K562 (cell line): Measurements from ENCODE around the gene FAM200A. TPM values are rescaled to one million over a fixed set of nuclear protein-coding genes. Genes with fewer than 3 reads are reported as not detected.

Experiments
- CREBBP ChIP-seq: IDR thresholded peaks from one replicate; pipeline ENCODE4 v1.6.1; 2012; ENCODE audit warnings: low read depth, mild to moderate bottlenecking, control low read depth, inconsistent platforms, low read length
- MYC ChIP-seq, 2 experiments: fragments of 250-450 bp in 1 of 2; sonication (Bioruptor Pico) in 1 of 2; IDR thresholded peaks; 2 replicates each; pipeline versions ENCODE4 v1.5.1 to v1.6.1; 2012 to 2021; ENCODE audit warnings: low read depth in 2 of 2, borderline replicate concordance in 1 of 2, improper control_type of control experiment in 1 of 2, low read length in 1 of 2, mild to moderate bottlenecking in 1 of 2, moderate library complexity in 1 of 2
- NCOR1 ChIP-seq: fragments of 450-650 bp; IDR thresholded peaks from 2 replicates; pipeline ENCODE4 v1.6.1; 2016; ENCODE audit warnings: mild to moderate bottlenecking, moderate library complexity
- SRSF7 ChIP-seq: fragments of 200-400 bp; formaldehyde crosslinking; optimal IDR thresholded peaks from 2 replicates; pipeline ENCODE3; 2017; ENCODE audit warnings: mild to moderate bottlenecking, low read depth, low read length
- TBP ChIP-seq: optimal IDR thresholded peaks from 2 replicates; pipeline ENCODE3; 2011; ENCODE audit warnings: low read depth, low read length, improper control_type of control experiment
- ZNF384 ChIP-seq: IDR thresholded peaks from 2 replicates; pipeline ENCODE4 v1.6.1; 2012; ENCODE audit warnings: low read depth, low read length, improper control_type of control experiment
- polyA plus RNA-seq, 8 experiments: library from polyadenylated mRNA; depleted of rRNA in 4 of 8; stranded (reverse) in 5 of 8; unstranded in 3 of 8; fragments of >200 nt; fragmentation: Nextera tagmentation in 2 of 8; fragmentation: Illumina TruSeq in 1 of 8; extraction: Ambion mirVana in 2 of 8; extraction: Trizol in 1 of 8; gene quantifications; 2 replicates each; pipeline versions ENCODE4 v1.2.1 to v1.2.3, GENCODE V29; 2011 to 2014; ENCODE audit warnings: inconsistent platforms in 1 of 8, missing spikeins in 1 of 8
- total RNA-seq, 7 experiments: library from RNA; depleted of rRNA in 6 of 7; stranded (reverse); fragments of >200 nt in 6 of 7; fragmentation: Illumina TruSeq in 2 of 7; extraction: Trizol in 2 of 7; gene quantifications; 2 replicates each; pipeline versions ENCODE4 v1.2.1 to v1.2.3, GENCODE V29; 2011 to 2021; ENCODE audit warnings: low replicate concordance in 1 of 7
- TF ChIP-seq, protein P1 (sequence below), 2 experiments: fragments of 450-650 bp in 1 of 2; IDR thresholded peaks; 2 replicates each; pipeline ENCODE4 v1.6.1; 2011 to 2017; ENCODE audit warnings: low read depth in 2 of 2, antibody characterized with exemption in 1 of 2, borderline replicate concordance in 1 of 2, low read length in 1 of 2, mild to moderate bottlenecking in 1 of 2, mixed read lengths in 1 of 2; ENCODE audit not compliant: control insufficient read depth in 1 of 2
- TF ChIP-seq, protein P2 (sequence below): fragments of 450-650 bp; IDR thresholded peaks from 2 replicates; pipeline ENCODE4 v1.6.1; 2016; ENCODE audit warnings: mild to moderate bottlenecking
- TF ChIP-seq, protein P3 (sequence below): fragments of 250-450 bp; sonication (Bioruptor Pico); IDR thresholded peaks from 2 replicates; pipeline ENCODE4 v1.4.0; 2020; ENCODE audit warnings: mild to moderate bottlenecking, moderate library complexity
- TF ChIP-seq, protein P4 (sequence below): fragments of 250-450 bp; sonication (Bioruptor Pico); IDR thresholded peaks from 2 replicates; pipeline ENCODE4 v1.4.0; 2020

Gene FAM200A
- total and polyA plus RNA-seq, 9 of the 15 experiments (the other 6 are each of a cell fraction or from before 2014, with no cell fraction given), result 3.3 to 11.2 (median 8.3) TPM

DNA sequence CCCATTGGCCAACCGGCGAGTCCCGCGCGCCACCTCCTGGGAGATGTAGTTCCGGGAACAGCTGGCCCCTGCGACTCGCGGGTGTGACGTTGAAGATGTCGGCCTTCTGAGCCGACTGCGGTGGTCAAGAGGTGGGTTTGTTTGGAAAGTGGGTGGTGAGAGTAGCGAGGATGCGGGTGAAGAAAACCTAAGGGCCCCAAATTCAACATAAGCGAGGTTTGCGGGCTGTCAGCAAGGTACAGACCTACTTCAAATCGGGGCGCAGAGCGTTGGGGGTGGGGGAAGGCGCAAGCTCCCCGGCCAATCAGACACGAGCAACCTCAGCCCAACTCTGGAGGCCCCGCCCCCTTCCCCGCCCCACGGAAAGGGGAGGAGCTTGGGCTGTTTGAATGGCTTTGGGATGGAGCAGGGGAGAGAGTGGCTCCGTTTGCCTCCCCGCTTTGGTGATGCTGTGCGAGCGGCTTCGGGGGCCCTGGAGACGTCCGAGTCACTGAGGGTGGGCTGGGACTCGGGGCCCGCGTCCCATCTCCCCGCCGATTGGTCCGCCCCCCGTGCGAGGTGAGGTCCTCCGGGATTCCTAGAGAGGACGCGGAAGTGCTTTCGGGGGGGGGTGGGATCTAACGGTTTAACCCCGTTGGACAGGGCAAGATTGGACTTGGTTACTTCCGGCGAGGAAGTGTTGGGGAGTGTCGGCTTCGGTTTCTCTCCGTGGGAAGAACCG is 47.2 kb downstream of the FAM200A start, which contains the start of gene ZKSCAN5 (continued):
- TF ChIP-seq, protein P1, sequence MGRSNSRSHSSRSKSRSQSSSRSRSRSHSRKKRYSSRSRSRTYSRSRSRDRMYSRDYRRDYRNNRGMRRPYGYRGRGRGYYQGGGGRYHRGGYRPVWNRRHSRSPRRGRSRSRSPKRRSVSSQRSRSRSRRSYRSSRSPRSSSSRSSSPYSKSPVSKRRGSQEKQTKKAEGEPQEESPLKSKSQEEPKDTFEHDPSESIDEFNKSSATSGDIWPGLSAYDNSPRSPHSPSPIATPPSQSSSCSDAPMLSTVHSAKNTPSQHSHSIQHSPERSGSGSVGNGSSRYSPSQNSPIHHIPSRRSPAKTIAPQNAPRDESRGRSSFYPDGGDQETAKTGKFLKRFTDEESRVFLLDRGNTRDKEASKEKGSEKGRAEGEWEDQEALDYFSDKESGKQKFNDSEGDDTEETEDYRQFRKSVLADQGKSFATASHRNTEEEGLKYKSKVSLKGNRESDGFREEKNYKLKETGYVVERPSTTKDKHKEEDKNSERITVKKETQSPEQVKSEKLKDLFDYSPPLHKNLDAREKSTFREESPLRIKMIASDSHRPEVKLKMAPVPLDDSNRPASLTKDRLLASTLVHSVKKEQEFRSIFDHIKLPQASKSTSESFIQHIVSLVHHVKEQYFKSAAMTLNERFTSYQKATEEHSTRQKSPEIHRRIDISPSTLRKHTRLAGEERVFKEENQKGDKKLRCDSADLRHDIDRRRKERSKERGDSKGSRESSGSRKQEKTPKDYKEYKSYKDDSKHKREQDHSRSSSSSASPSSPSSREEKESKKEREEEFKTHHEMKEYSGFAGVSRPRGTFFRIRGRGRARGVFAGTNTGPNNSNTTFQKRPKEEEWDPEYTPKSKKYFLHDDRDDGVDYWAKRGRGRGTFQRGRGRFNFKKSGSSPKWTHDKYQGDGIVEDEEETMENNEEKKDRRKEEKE (IDR thresholded peaks at IDR 0.05; ENCODE audit: borderline replicate concordance in 1 of 2, control insufficient read depth in 1 of 2, low read depth in 2 of 2, low read length in 1 of 2), result 0 out of 4 replicates have a peak, but pooled peaks of 1 of the 2 experiments have one; percentile 41
- TF ChIP-seq SRSF7 (no peak), NCOR1 (0 out of 2 replicates have a peak, but pooled peaks have one; percentile 41), CREBBP (no peak), ZNF384 (peak; percentile 32; the same call in 1 of the 2 replicates), TBP (peak; percentile 96), MYC (IDR thresholded peaks at IDR 0.05; ENCODE audit: low read depth, low read length) (peak; percentile 78; the same call in 1 of the 2 replicates), MYC (CRISPR knock-in tag; IDR thresholded peaks at IDR 0.05; ENCODE audit: borderline replicate concordance, low read depth) (no peak)
- TF ChIP-seq, protein P2, sequence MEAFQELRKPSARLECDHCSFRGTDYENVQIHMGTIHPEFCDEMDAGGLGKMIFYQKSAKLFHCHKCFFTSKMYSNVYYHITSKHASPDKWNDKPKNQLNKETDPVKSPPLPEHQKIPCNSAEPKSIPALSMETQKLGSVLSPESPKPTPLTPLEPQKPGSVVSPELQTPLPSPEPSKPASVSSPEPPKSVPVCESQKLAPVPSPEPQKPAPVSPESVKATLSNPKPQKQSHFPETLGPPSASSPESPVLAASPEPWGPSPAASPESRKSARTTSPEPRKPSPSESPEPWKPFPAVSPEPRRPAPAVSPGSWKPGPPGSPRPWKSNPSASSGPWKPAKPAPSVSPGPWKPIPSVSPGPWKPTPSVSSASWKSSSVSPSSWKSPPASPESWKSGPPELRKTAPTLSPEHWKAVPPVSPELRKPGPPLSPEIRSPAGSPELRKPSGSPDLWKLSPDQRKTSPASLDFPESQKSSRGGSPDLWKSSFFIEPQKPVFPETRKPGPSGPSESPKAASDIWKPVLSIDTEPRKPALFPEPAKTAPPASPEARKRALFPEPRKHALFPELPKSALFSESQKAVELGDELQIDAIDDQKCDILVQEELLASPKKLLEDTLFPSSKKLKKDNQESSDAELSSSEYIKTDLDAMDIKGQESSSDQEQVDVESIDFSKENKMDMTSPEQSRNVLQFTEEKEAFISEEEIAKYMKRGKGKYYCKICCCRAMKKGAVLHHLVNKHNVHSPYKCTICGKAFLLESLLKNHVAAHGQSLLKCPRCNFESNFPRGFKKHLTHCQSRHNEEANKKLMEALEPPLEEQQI, result no peak
- TF ChIP-seq, protein P3, sequence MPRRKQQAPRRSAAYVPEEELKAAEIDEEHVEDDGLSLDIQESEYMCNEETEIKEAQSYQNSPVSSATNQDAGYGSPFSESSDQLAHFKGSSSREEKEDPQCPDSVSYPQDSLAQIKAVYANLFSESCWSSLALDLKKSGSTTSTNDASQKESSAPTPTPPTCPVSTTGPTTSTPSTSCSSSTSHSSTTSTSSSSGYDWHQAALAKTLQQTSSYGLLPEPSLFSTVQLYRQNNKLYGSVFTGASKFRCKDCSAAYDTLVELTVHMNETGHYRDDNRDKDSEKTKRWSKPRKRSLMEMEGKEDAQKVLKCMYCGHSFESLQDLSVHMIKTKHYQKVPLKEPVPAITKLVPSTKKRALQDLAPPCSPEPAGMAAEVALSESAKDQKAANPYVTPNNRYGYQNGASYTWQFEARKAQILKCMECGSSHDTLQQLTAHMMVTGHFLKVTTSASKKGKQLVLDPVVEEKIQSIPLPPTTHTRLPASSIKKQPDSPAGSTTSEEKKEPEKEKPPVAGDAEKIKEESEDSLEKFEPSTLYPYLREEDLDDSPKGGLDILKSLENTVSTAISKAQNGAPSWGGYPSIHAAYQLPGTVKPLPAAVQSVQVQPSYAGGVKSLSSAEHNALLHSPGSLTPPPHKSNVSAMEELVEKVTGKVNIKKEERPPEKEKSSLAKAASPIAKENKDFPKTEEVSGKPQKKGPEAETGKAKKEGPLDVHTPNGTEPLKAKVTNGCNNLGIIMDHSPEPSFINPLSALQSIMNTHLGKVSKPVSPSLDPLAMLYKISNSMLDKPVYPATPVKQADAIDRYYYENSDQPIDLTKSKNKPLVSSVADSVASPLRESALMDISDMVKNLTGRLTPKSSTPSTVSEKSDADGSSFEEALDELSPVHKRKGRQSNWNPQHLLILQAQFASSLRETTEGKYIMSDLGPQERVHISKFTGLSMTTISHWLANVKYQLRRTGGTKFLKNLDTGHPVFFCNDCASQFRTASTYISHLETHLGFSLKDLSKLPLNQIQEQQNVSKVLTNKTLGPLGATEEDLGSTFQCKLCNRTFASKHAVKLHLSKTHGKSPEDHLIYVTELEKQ, result no peak
- TF ChIP-seq, protein P4, sequence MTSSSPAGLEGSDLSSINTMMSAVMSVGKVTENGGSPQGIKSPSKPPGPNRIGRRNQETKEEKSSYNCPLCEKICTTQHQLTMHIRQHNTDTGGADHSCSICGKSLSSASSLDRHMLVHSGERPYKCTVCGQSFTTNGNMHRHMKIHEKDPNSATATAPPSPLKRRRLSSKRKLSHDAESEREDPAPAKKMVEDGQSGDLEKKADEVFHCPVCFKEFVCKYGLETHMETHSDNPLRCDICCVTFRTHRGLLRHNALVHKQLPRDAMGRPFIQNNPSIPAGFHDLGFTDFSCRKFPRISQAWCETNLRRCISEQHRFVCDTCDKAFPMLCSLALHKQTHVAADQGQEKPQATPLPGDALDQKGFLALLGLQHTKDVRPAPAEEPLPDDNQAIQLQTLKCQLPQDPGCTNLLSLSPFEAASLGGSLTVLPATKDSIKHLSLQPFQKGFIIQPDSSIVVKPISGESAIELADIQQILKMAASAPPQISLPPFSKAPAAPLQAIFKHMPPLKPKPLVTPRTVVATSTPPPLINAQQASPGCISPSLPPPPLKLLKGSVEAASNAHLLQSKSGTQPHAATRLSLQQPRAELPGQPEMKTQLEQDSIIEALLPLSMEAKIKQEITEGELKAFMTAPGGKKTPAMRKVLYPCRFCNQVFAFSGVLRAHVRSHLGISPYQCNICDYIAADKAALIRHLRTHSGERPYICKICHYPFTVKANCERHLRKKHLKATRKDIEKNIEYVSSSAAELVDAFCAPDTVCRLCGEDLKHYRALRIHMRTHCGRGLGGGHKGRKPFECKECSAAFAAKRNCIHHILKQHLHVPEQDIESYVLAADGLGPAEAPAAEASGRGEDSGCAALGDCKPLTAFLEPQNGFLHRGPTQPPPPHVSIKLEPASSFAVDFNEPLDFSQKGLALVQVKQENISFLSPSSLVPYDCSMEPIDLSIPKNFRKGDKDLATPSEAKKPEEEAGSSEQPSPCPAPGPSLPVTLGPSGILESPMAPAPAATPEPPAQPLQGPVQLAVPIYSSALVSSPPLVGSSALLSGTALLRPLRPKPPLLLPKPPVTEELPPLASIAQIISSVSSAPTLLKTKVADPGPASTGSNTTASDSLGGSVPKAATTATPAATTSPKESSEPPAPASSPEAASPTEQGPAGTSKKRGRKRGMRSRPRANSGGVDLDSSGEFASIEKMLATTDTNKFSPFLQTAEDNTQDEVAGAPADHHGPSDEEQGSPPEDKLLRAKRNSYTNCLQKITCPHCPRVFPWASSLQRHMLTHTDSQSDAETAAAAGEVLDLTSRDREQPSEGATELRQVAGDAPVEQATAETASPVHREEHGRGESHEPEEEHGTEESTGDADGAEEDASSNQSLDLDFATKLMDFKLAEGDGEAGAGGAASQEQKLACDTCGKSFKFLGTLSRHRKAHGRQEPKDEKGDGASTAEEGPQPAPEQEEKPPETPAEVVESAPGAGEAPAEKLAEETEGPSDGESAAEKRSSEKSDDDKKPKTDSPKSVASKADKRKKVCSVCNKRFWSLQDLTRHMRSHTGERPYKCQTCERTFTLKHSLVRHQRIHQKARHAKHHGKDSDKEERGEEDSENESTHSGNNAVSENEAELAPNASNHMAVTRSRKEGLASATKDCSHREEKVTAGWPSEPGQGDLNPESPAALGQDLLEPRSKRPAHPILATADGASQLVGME, result no peak
